Small intestine (tissue), 7 donors: ENCODE measurements around the gene TOM1. TPM values are rescaled to one million over a fixed set of nuclear protein-coding genes. Genes with fewer than 3 reads are reported as not detected.

Experiments
- DNase-seq, 2 donors: peaks; one replicate each; pipeline versions ENCODE4 v3.0.0 to v3.0.0-alpha.2; 2013
- FAIRE-seq: peaks from 2 replicates; lab custom pipeline; 2012; peaks lifted over from hg19 to GRCh38; lab: Jason Lieb, UNC
- H3K27ac ChIP-seq, 3 donors: one replicate each; pipeline ENCODE4 v1.5.1; 2013; ENCODE audit warnings: low read length in 2 of 3, mild to moderate bottlenecking in 2 of 3, control low read depth in 1 of 3, inconsistent platforms in 1 of 3, low read depth in 1 of 3, moderate library complexity in 1 of 3
- H3K27me3 ChIP-seq, 3 donors: one replicate each; pipeline ENCODE4 v1.6.1; 2013; ENCODE audit warnings: low read length in 3 of 3, inconsistent platforms in 1 of 3; ENCODE audit not compliant: control insufficient read depth in 3 of 3, insufficient read depth in 3 of 3
- H3K36me3 ChIP-seq, 3 donors: one replicate each; pipeline ENCODE4 v1.6.1; 2013; ENCODE audit warnings: low read length in 3 of 3, inconsistent platforms in 1 of 3, low read depth in 1 of 3, mild to moderate bottlenecking in 1 of 3, moderate library complexity in 1 of 3; ENCODE audit not compliant: control insufficient read depth in 3 of 3, insufficient read depth in 2 of 3
- H3K4me1 ChIP-seq, 3 donors: one replicate each; pipeline ENCODE4 v1.6.1; 2013; ENCODE audit warnings: low read length in 2 of 3, inconsistent platforms in 1 of 3, low read depth in 1 of 3, mild to moderate bottlenecking in 1 of 3, moderate library complexity in 1 of 3; ENCODE audit not compliant: control insufficient read depth in 3 of 3, insufficient read depth in 2 of 3
- H3K4me3 ChIP-seq, 3 donors: one replicate each; pipeline ENCODE4 v1.5.1; 2013; ENCODE audit warnings: low read length in 3 of 3, control low read depth in 1 of 3, inconsistent platforms in 1 of 3, low read depth in 1 of 3, mild to moderate bottlenecking in 1 of 3, moderate library complexity in 1 of 3
- H3K9me3 ChIP-seq, 2 donors: one replicate each; pipeline ENCODE4 v1.6.1; 2013; ENCODE audit warnings: low read depth in 1 of 2, low read length in 1 of 2; ENCODE audit not compliant: control insufficient read depth in 2 of 2, insufficient read depth in 1 of 2
- WGBS, 3 donors: extraction: QIAGEN DNeasy Blood & Tissue Kit; methylation state at CpG; one replicate each; pipeline ENCODE4 v1.1.7; 2013; 5-methylcytosine and 5-hydroxymethylcytosine counted together
- polyA plus RNA-seq, 4 donors: library from polyadenylated mRNA; stranded (reverse) in 3 of 4; unstranded in 1 of 4; fragments of 200-250 nt in 3 of 4; fragments of 120-200 nt in 1 of 4; gene quantifications; one replicate each; pipeline versions ENCODE4 v1.2.1 to v1.2.3, GENCODE V29; 2013
- donor health status: healthy with polysubstance abuse.
- donor health status: control.
- donor health status: control.
- donor health status: Bipolar disorder and iron deficiency.
- donor health status: healthy.

The TOM1 gene
- polyA plus RNA-seq, 4 donors = 46.6 to 112 (median 91.0) TPM

DNA sequence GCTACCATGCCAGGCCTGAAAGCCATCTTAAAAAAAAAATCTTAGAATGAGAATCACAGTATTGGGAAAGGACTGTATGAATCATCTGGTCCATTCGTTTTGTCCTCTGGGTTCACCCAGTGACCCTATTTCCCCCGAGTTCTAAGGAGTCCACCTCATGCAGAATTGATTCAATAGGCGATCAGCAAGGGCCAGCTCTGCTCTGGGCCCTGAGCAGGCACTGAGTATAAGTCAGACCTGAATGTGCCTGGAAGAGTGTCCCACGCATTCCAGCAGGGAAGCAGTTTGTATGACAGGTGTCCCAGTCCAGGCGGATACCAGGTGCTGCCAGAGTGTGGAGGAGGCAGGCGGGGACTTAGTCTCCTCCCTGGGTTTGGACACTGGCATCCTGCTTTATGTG is 80.3 kb downstream of the TOM1 start:
- Histone ChIP-seq H3K9me3 (no peaks in the 10 kb centered on the region), H3K36me3 (peaks cover 0 to 21% (median 0%) of the 10 kb centered on the region in 3 donors), H3K27ac (peak overlapping the region; percentile 90 to 95 (median 94)), H3K4me1 (peaks cover 9 to 74% (median 11%) of the 10 kb centered on the region in 3 donors), H3K27me3 (no peaks in the 10 kb centered on the region), H3K4me3 (peak overlapping the region in 1 of 3 donors; percentile 88)
- DNase-seq (peak; percentile 75 to 82), FAIRE-seq (no peak)
- 29 to 70% (median 47%) methylated on average over 6 of the region's 6 CpGs for WGBS, 3 donors

GRCh38 chr22:35380537-35381423 is 81.1 kb downstream of the TOM1 start, which contains the start of gene HMOX1:
TSS of gene HMOX1 (plus strand) at chr22:35381096. CDS start at chr22:35381174, 78 bp downstream.
- WGBS, 3 donors = 3 to 7% (median 3%) methylated on average over 34 to 47 of the region's 47 CpGs
- peak within 1 kb of the TSS; percentile 77 to 94 (median 90) for H3K27ac ChIP-seq
- peak; percentile 90 to 95 for DNase-seq
- peak within 1 kb of the TSS; percentile 17 to 88 (median 82) for H3K4me3 ChIP-seq
- no peaks in the 10 kb centered on the region for H3K9me3 ChIP-seq
- H3K27me3 ChIP-seq = no peaks in the 10 kb centered on the region
- H3K4me1 ChIP-seq = peaks cover 9 to 72% (median 11%) of the 10 kb centered on the region in 3 donors
- peaks cover 0 to 25% (median 0%) of the 10 kb centered on the region in 3 donors for H3K36me3 ChIP-seq
- FAIRE-seq = no peak

- H3K27ac ChIP-seq = peak overlapping the region; percentile 77 to 94 (median 90)
- H3K27me3 ChIP-seq = no peaks in the 10 kb centered on the region
- H3K36me3 ChIP-seq = peaks cover 0 to 31% (median 3%) of the 10 kb centered on the region in 3 donors
- no peaks in the 10 kb centered on the region for H3K9me3 ChIP-seq
- H3K4me1 ChIP-seq = peaks cover 8 to 65% (median 11%) of the 10 kb centered on the region in 3 donors
- no peak for FAIRE-seq
- peak in 1 of 2 donors; percentile 54 for DNase-seq
- 28 to 64% (median 40%) methylated on average over 5 of the region's 5 CpGs for WGBS, 3 donors
- H3K4me3 ChIP-seq = peak overlapping the region in 2 of 3 donors; percentile 82 to 88
Measured at GRCh38 chr22:35381424-35382009, 81.8 kb downstream of the TOM1 start.

GRCh38 chr22:35383679-35384071 is 84.0 kb downstream of the TOM1 start:
- no peak overlapping the region for H3K27ac ChIP-seq
- no peak for FAIRE-seq
- H3K36me3 ChIP-seq = peaks cover 0 to 49% (median 12%) of the 10 kb centered on the region in 3 donors

DNA sequence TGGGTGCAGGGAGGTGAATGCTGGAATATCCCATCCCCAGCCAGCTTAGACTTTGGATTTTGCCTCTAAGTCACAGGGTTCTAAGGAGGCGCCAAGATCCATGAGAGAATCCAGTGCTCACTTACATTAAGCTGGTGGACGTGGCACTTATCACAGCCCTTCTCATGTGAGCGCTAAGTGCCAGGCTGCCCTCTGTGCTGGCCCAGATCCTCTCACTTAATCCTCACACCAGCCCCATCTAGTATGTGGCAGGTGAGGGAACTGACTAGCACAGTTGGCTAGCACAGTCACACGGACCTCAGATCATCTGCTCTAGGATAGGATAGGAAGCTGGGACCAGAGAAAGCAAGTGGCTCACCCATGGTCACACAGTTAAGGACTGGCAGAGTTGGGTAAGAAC is 84.8 kb downstream of the TOM1 start:
- H3K27me3 ChIP-seq = no peaks in the 10 kb centered on the region
- peak overlapping the region in 2 of 3 donors; percentile 24 to 40 for H3K4me3 ChIP-seq
- H3K4me1 ChIP-seq = peaks cover 0 to 39% (median 2%) of the 10 kb centered on the region in 3 donors
- peaks cover 0 to 50% (median 14%) of the 10 kb centered on the region in 3 donors for H3K36me3 ChIP-seq
- no peaks in the 10 kb centered on the region for H3K9me3 ChIP-seq
- FAIRE-seq = no peak
- DNase-seq = peak; percentile 64 to 76
- WGBS, 3 donors = 32 to 61% (median 41%) methylated on average over 4 of the region's 4 CpGs
- H3K27ac ChIP-seq = peak overlapping the region in 1 of 3 donors; percentile 56

More at GRCh38 chr22:35383679-35384071, 84.0 kb downstream of the TOM1 start:
- DNase-seq = no peak
- peaks cover 0 to 45% (median 2%) of the 10 kb centered on the region in 3 donors for H3K4me1 ChIP-seq
- H3K27me3 ChIP-seq = no peaks in the 10 kb centered on the region
- H3K9me3 ChIP-seq = no peaks in the 10 kb centered on the region
- H3K4me3 ChIP-seq = peak overlapping the region in 2 of 3 donors; percentile 40 to 82
- 77 to 82% (median 78%) methylated on average over 3 of the region's 3 CpGs for WGBS, 3 donors

- H3K27ac ChIP-seq = peak overlapping the region in 1 of 3 donors; percentile 56
- H3K9me3 ChIP-seq = no peaks in the 10 kb centered on the region
- peaks cover 0 to 34% (median 2%) of the 10 kb centered on the region in 3 donors for H3K4me1 ChIP-seq
- peak overlapping the region in 2 of 3 donors; percentile 24 to 40 for H3K4me3 ChIP-seq
- no peaks in the 10 kb centered on the region for H3K27me3 ChIP-seq
- FAIRE-seq (no peak), DNase-seq (peak in 1 of 2 donors; percentile 54)
- WGBS, 3 donors = 50 to 58% (median 51%) methylated on average over 6 of the region's 6 CpGs
- H3K36me3 ChIP-seq = peaks cover 4 to 56% (median 18%) of the 10 kb centered on the region in 3 donors
Measured at GRCh38 chr22:35384975-35385588, 85.4 kb downstream of the TOM1 start.

DNA sequence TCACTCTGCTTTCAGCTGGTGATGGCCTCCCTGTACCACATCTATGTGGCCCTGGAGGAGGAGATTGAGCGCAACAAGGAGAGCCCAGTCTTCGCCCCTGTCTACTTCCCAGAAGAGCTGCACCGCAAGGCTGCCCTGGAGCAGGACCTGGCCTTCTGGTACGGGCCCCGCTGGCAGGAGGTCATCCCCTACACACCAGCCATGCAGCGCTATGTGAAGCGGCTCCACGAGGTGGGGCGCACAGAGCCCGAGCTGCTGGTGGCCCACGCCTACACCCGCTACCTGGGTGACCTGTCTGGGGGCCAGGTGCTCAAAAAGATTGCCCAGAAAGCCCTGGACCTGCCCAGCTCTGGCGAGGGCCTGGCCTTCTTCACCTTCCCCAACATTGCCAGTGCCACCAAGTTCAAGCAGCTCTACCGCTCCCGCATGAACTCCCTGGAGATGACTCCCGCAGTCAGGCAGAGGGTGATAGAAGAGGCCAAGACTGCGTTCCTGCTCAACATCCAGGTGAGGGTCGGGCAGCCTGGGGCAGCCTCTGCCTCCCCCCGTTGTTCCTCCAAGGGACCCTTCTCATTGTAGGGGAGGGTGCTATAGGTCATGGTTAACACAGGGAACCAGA is 87.1 kb downstream of the TOM1 start:
- Histone ChIP-seq H3K27ac (no peak overlapping the region), H3K4me3 (peak overlapping the region in 1 of 3 donors; percentile 7), H3K27me3 (no peaks in the 10 kb centered on the region), H3K4me1 (peaks cover 0 to 23% (median 0%) of the 10 kb centered on the region in 3 donors), H3K36me3 (peaks cover 4 to 67% (median 21%) of the 10 kb centered on the region in 3 donors), H3K9me3 (no peaks in the 10 kb centered on the region)
- DNase-seq (no peak), FAIRE-seq (no peak)
- WGBS, 3 donors = 90 to 95% (median 93%) methylated on average over 19 of the region's 19 CpGs
